Measurements from ENCODE around the gene KISS1. TPM values are rescaled to one million over a fixed set of nuclear protein-coding genes. Genes with fewer than 3 reads are reported as not detected.
A peak's percentile ranks its signal among the peaks of the same experiment; 100 is the strongest.

Gene KISS1
- polyA plus RNA-seq, 1 donor (not counting 4 experiments of a cell fraction or from before 2014, with no cell fraction given): not detected

- Histone ChIP-seq H3K27me3 (ENCODE audit: control insufficient read depth, extremely low read depth, insufficient read depth, low read length) (peaks cover 2% of the 10 kb centered on the region), H3K9ac (ENCODE audit: control insufficient read depth, extremely low read depth, insufficient read depth, low read length) (no peak overlapping the region), H3K27ac (ENCODE audit: control insufficient read depth, insufficient read depth, low read length) (peak overlapping the region; percentile 78), H4K20me1 (ENCODE audit: control insufficient read depth, extremely low read depth, insufficient read depth, low read length) (no peaks in the 10 kb centered on the region), H3K79me2 (ENCODE audit: control insufficient read depth, insufficient read depth, low read length) (no peaks in the 10 kb centered on the region), H3K4me2 (ENCODE audit: control insufficient read depth, extremely low read depth, insufficient read depth, low read depth, low read length) (no peak overlapping the region), H3K9me1 (ENCODE audit: control insufficient read depth, extremely low read depth, insufficient read depth, low read length) (no peaks in the 10 kb centered on the region), H3K4me3 (ENCODE audit: control insufficient read depth in 2 of 3, extremely low read depth in 1 of 3, insufficient read depth in 2 of 3, low read depth in 1 of 3, low read length in 3 of 3) (no peak overlapping the region), H3K36me3 (ENCODE audit: control insufficient read depth in 2 of 2, extremely low read depth in 1 of 2, insufficient read depth in 2 of 2, low read length in 2 of 2) (no peaks in the 10 kb centered on the region), H3K9me3 (ENCODE audit: control insufficient read depth, low read depth, low read length) (no peaks in the 10 kb centered on the region), H3K4me1 (ENCODE audit: control insufficient read depth, extremely low read depth, insufficient read depth, low read length) (peaks cover 20% of the 10 kb centered on the region), H2AFZ (ENCODE audit: control insufficient read depth, low read length) (peak overlapping the region; percentile 5)
- TF ChIP-seq, protein P1, sequence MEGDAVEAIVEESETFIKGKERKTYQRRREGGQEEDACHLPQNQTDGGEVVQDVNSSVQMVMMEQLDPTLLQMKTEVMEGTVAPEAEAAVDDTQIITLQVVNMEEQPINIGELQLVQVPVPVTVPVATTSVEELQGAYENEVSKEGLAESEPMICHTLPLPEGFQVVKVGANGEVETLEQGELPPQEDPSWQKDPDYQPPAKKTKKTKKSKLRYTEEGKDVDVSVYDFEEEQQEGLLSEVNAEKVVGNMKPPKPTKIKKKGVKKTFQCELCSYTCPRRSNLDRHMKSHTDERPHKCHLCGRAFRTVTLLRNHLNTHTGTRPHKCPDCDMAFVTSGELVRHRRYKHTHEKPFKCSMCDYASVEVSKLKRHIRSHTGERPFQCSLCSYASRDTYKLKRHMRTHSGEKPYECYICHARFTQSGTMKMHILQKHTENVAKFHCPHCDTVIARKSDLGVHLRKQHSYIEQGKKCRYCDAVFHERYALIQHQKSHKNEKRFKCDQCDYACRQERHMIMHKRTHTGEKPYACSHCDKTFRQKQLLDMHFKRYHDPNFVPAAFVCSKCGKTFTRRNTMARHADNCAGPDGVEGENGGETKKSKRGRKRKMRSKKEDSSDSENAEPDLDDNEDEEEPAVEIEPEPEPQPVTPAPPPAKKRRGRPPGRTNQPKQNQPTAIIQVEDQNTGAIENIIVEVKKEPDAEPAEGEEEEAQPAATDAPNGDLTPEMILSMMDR (optimal IDR thresholded peaks at IDR 0.05 in 1 of 3, IDR thresholded peaks at IDR 0.05 in 1 of 3, conservative IDR thresholded peaks at IDR 0.05 in 1 of 3; ENCODE audit: extremely low read depth in 1 of 3, insufficient read depth in 2 of 3, low read length in 3 of 3): no peak
- TF ChIP-seq EZH2 (IDR thresholded peaks at IDR 0.05; ENCODE audit: low read length): no peak
- DNase-seq (ENCODE audit: low read depth, low spot score): no peak
- FAIRE-seq: no peak
- dilution Hi-C loops (cut with MboI; ENCODE audit: extremely low pct_ligation_motif_present, low sequenced_read_pairs): no loop called here
Measured at GRCh38 chr1:204199579-204199978, 3.3 kb upstream of the KISS1 start.

GRCh38 chr1:204198348-204199340 is 2.4 kb upstream of the KISS1 start:
- H3K9me3 ChIP-seq (ENCODE audit: control insufficient read depth, low read depth, low read length): no peaks in the 10 kb centered on the region
- no peaks in the 10 kb centered on the region for H3K79me2 ChIP-seq (ENCODE audit: control insufficient read depth, insufficient read depth, low read length)
- TF ChIP-seq, protein P1 (optimal IDR thresholded peaks at IDR 0.05 in 1 of 3, IDR thresholded peaks at IDR 0.05 in 1 of 3, conservative IDR thresholded peaks at IDR 0.05 in 1 of 3; ENCODE audit: extremely low read depth in 1 of 3, insufficient read depth in 2 of 3, low read length in 3 of 3): peak; percentile 21 to 75 (median 43)
- no peak for TF ChIP-seq EZH2 (IDR thresholded peaks at IDR 0.05; ENCODE audit: low read length)
- H3K4me3 ChIP-seq (ENCODE audit: control insufficient read depth in 2 of 3, extremely low read depth in 1 of 3, insufficient read depth in 2 of 3, low read depth in 1 of 3, low read length in 3 of 3): peak overlapping the region in 1 of 3 experiments; percentile 11
- peak overlapping the region; percentile 59 for H2AFZ ChIP-seq (ENCODE audit: control insufficient read depth, low read length)
- dilution Hi-C loops (cut with MboI; ENCODE audit: extremely low pct_ligation_motif_present, low sequenced_read_pairs): no loop called here
- H3K9me1 ChIP-seq (ENCODE audit: control insufficient read depth, extremely low read depth, insufficient read depth, low read length): no peaks in the 10 kb centered on the region
- peak overlapping the region; percentile 72 for H3K4me2 ChIP-seq (ENCODE audit: control insufficient read depth, extremely low read depth, insufficient read depth, low read depth, low read length)
- H3K9ac ChIP-seq (ENCODE audit: control insufficient read depth, extremely low read depth, insufficient read depth, low read length): peak overlapping the region; percentile 55
- H3K36me3 ChIP-seq (ENCODE audit: control insufficient read depth in 2 of 2, extremely low read depth in 1 of 2, insufficient read depth in 2 of 2, low read length in 2 of 2): no peaks in the 10 kb centered on the region
- H3K4me1 ChIP-seq (ENCODE audit: control insufficient read depth, extremely low read depth, insufficient read depth, low read length): peaks cover 20% of the 10 kb centered on the region
- peaks cover 5% of the 10 kb centered on the region for H3K27me3 ChIP-seq (ENCODE audit: control insufficient read depth, extremely low read depth, insufficient read depth, low read length)
- DNase-seq (ENCODE audit: low read depth, low spot score) (peak; percentile 86), FAIRE-seq (peak; percentile 98)
- no peaks in the 10 kb centered on the region for H4K20me1 ChIP-seq (ENCODE audit: control insufficient read depth, extremely low read depth, insufficient read depth, low read length)
- peak overlapping the region; percentile 78 for H3K27ac ChIP-seq (ENCODE audit: control insufficient read depth, insufficient read depth, low read length)
